Caki2 (cell line): ENCODE measurements around the gene CCR9. TPM values are rescaled to one million over a fixed set of nuclear protein-coding genes. Genes with fewer than 3 reads are reported as not detected.
"Not testable (repeated sequence)": the region's sequence is repeated elsewhere in the genome, so short reads cannot be mapped to it uniquely, and the experiment has no call there.

Experiments used
- DNase-seq: peaks from one replicate; pipeline ENCODE4 v3.0.0-alpha.2; 2015; ENCODE audit warnings: low read depth
- in situ Hi-C: cut with HindIII; loops from 2 replicates; pipeline ENCODE4 v1.10.0; 2016; ENCODE audit warnings: low sequenced_read_pairs, low pct_unique_long_range_greater_than_20kb, mixed read lengths
- total RNA-seq: library from RNA; depleted of rRNA; stranded (reverse); fragments of >200 nt; shearing (Covaris generic); gene quantifications from 2 replicates; pipeline ENCODE4 v1.2.3, GENCODE V29; 2014; ENCODE audit warnings: low replicate concordance; rRNA removed

Gene CCR9, protein sequence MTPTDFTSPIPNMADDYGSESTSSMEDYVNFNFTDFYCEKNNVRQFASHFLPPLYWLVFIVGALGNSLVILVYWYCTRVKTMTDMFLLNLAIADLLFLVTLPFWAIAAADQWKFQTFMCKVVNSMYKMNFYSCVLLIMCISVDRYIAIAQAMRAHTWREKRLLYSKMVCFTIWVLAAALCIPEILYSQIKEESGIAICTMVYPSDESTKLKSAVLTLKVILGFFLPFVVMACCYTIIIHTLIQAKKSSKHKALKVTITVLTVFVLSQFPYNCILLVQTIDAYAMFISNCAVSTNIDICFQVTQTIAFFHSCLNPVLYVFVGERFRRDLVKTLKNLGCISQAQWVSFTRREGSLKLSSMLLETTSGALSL
- 0.81 TPM in 1 of 2 replicates, not detected in the other for total RNA-seq

- in situ Hi-C loops = no loop called here
- DNase-seq = no peak
Measured at GRCh38 chr3:45885979-45886705, at the start of gene CCR9. TSS of gene CCR9 (plus strand) at chr3:45886543. CDS start at chr3:45894934, 8,391 bp downstream.

GRCh38 chr3:45838466-45838865, 47.9 kb upstream of the CCR9 start:
- DNase-seq = no peak
- in situ Hi-C loops = no loop called here

- in situ Hi-C loops = no loop called here
- no peak for DNase-seq
Measured at GRCh38 chr3:45841420-45841756, 45.0 kb upstream of the CCR9 start.

- in situ Hi-C loops = no loop called here
- peak; percentile 87 for DNase-seq
Measured at GRCh38 chr3:45841757-45842491, 44.4 kb upstream of the CCR9 start, which contains the start of gene LZTFL1. TSS of gene LZTFL1 (minus strand) at chr3:45842119. CDS start at chr3:45841991, 128 bp downstream.

DNA sequence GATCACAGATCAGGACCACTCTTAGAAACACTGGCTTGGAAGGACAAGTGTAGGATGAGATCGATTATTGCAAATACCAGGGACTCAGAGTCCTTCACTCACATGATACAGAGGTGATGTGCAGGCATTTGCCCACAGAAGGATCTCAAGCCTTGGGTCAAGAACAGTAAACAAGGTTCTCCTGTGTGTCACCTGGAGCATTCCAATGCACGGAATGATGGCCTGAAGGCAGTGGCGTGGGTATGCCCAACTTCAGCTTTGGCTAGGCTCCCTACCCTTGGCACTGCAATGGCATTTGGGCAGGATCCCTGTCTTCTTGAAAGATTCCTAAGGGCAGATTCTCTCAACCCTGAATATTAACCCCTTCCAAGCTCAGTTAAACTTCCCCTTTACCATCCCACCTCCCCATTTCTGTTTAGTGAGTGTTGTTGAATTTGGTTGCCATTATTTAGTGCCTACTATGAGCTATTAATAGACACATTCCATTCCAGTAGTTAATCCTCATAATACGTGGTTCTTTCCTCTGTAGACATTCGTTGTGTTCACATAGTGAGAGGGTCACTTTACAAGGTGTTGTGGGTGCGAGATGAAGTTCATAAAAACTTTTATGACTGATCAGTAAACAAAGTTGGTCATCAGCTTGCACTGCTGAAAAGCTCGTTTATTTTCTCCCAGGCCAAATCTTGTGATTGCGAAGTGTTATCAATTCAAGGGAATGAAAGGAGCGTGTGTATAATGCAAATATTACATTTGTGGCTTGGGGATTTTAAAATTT, 43.3 kb upstream of the CCR9 start:
- no peak for DNase-seq
- in situ Hi-C loops = no loop called here

DNA sequence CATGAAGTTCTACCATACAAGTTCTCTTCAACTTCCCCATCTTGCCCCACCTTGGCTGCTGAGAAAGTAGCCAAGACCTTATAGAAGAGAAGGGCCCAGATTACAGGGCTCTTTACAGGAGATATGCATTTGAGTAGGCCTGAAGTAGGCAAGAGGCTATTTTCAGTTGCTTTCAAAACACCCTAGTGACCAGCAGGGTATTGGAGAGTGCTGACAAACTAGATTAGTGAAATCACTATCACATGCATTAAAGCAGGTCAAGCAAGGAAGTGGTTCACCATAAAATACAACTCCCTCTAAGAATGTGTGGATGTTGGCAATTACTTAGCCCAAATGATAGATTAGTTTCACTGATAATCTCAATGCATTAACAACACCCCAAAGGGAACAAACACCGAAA, 41.7 kb upstream of the CCR9 start:
- DNase-seq = no peak
- in situ Hi-C loops = no loop called here

DNA sequence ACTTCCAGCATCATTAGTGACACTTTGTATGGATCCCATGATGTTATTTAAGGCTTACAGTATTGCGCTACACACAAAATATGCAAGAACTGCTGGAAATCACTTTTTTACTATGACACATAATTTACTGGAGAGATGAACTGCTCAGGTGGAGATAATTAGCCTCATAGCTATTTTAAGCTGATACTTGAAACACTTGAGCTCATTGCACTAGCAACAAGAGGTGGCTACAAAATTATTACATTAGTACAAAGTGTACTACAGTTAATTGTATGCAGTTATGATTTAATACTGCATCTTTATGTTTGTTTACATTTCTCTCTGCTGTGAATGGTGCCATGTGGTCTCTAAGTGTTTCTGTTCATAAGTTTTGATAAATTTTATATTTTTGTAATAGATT, 38.0 kb upstream of the CCR9 start:
- in situ Hi-C loops = no loop called here
- no peak for DNase-seq

DNA sequence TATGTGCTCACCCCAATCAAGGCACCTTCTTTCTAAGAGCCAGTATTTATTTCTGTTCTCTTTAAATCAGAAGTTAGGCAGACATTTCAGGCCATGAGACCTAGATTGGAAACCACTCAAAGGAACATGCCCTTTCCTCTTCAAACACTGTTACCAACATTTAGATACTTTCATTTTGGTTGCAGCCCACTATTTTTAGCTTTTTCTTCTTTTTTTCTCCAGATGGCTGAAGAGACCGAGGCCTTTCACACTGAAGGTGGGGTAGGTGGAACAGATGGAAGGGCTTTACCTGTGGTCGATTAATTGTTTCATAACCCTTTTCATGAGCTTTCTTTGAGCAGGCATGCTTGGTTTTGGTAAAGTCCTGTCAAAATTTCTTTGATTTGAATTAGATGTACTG, 33.5 kb upstream of the CCR9 start:
- no peak for DNase-seq
- in situ Hi-C loops = no loop called here

- DNase-seq, in situ Hi-C loops: not testable (repeated sequence)
Measured at GRCh38 chr3:45856323-45856722, 30.0 kb upstream of the CCR9 start.

DNA sequence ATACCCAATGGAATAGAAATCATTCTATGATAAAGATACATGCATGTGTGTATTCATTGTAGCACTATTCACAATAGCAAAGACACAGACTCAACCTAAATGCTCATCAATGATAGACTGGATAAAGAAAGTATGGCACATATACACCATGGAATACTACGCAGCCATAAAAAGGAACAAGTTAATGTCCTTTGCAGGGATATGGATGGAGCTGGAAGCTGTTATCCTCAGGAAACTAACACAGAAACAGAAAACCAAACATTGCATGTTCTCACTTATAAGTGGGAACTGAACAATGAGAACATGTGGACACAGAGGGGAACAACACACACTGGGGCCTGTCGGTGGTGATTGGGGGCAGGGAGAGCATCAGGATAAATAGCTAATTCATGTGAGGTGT, 29.3 kb upstream of the CCR9 start:
- DNase-seq, in situ Hi-C loops: not testable (repeated sequence)

GRCh38 chr3:45858809-45859543, 27.4 kb upstream of the CCR9 start:
- in situ Hi-C loops = no loop called here
- DNase-seq = no peak

DNA sequence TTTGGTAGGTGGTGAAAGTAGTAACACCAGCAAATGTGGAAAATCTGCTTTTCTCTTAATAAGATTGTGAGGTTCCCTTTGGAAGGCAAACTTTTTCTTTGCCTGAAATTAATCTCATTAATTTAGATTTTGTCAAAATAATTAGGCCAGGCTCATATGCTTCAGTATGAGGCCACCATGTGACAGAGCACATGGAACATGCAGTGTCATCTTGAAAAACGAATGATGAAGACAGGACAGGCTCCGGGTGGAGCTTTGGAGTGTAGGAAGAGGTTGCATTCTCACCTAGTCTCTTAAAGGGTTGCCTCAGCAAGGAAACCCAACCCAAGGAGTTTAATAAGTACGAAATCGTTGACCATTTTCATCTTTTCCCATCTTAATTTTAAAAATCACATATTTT, 25.9 kb upstream of the CCR9 start:
- in situ Hi-C loops = no loop called here
- DNase-seq = no peak

GRCh38 chr3:45861043-45861719, 25.2 kb upstream of the CCR9 start:
- in situ Hi-C loops = no loop called here
- DNase-seq = no peak

- in situ Hi-C loops = no loop called here
Measured at GRCh38 chr3:45864760-45865519, 21.4 kb upstream of the CCR9 start.

GRCh38 chr3:45865563-45865962, 20.8 kb upstream of the CCR9 start:
- no peak for DNase-seq
- in situ Hi-C loops = no loop called here

More at GRCh38 chr3:45864760-45865519, 21.4 kb upstream of the CCR9 start:
- no peak for DNase-seq

- in situ Hi-C loops = no loop called here
- DNase-seq = no peak
Measured at GRCh38 chr3:45868213-45868612, 18.1 kb upstream of the CCR9 start.
